Stimulated activated CD4-positive, alpha-beta T cell treated with anti-CD3 and anti-CD28 coated beads, Interleukin-12 subunit alpha, Interleukin-12 subunit beta, amount 100 ng/mL, for 4 hours (primary cell): Measurements from ENCODE around the gene CCDC191.

Experiments used
- DNase-seq: peaks from one replicate; pipeline ENCODE4 v3.0.0-alpha.2; 2020

Gene CCDC191, protein sequence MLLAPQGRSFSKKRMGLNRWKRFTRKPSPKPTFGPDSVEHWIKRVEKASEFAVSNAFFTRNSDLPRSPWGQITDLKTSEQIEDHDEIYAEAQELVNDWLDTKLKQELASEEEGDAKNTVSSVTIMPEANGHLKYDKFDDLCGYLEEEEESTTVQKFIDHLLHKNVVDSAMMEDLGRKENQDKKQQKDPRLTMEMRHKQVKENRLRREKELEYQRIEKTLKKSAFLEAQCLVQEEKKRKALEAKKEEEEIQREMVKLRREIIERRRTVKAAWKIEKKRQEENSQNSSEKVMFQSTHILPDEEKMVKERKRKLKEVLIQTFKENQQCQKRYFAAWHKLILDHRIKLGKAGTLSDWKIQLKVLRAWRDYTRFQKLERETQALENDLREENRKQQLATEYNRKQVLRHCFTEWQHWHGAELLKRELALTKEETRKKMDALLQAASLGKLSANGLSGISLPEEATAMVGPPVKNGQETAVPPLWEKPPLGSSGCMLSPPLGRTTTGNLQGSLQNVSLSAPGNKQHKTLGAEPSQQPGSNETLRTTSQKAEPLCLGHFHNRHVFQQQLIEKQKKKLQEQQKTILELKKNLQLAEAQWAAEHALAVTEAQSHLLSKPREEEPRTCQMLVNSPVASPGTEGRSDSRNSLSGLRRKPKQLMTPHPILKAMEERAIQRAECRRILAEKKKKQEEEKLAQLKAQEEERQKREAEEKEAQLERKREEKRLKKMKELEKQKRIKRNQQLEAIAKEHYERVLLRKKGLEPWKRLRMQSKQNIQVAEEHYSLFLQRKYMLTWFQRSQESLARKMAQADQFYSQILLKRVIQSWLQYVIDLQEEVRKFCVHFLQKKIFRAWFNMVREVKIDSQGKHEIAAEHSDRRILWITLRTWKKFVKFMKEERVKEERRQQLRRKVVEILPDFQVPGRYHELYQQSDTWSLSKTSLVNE

DNA sequence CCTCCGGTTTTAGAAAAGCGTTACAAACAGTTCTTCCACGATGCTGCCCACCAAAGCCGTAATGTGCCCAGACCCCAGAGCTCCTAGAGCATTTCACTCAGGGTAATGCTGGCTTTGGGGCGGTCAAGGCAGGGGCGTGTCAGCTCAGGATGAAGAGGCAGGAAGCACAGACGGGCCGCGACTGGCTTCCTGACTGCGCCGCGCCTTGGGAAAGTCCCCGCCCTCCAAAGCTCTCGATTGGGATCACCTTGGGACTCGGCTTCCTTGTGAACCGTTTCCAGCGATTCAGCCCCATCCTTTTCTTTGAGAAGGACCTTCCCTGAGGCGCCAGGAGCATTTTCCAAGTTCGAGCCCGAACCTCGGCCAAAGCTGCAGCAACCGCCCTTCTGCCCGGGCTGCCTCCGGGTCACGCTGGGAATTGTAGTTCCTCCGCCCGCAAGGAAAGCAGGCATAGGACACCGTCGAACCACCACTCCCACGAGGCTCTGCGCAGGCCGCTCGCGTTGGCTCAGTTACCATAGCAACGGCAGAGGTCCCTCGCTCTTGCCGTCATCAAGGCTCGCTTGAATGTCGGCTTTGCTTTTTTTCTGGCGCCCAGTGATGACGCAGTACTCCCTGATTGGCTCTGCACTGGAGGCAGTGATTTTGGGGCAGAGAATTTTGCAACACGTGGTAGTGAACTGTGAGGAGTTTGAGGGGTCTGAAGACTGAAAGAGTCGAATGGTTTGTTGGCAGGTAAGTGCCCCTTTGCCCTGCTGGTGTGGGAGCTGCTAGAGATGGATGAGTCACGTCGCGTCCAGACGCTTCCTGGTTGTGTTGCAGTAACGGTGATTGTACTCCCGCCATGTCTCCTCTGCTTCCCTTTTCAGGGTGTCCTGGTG lies at the start of gene CCDC191, which contains the start of gene QTRT2:
Gene CCDC191, minus strand, starts transcription at position 397 of the 881 bp plus-strand sequence. Its CDS starts 60 bp downstream, at position 337.
Gene QTRT2, plus strand, starts transcription at position 608 of the 881 bp plus-strand sequence. CDS start 8,521 bp downstream, outside the sequence.
- DNase-seq = peak; percentile 94

DNA sequence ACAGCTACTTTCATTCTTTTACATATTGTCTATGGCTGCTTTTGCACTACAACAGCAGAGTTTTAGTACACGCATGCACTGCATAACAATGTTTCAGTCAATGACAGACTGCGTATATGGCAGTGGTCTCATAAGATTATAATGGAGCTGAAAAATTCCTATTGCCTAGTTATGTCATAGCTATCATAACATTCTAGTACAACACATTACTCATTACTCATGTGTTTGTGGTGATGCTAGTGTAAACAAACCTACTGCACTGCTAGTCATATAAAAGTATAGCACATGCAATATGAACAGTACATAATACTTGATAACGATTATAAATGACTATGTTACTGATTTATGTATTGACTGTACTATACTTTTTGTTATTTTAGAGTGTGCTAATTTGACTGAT lies 48.1 kb upstream of the CCDC191 start:
- no peak for DNase-seq

DNA sequence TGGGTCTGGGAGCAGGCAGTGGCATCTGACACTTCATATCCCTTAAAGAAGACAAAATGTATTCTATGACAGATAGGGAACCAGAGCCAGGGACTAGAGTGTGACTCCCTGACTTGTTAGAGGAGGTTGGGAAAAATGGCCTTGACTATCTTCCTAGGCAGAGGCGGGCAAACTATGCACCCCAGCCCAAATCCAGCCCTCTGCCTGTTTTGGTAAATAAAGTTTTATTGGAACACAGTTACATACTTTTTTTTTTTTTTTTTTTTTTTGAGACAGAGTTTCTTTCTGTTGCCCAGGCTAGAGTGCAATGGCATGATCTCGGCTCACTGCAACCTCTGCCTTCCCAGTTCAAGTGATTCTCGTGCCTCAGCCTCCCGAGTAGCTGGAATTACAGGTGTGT lies 47.5 kb upstream of the CCDC191 start:
- DNase-seq = no peak

DNA sequence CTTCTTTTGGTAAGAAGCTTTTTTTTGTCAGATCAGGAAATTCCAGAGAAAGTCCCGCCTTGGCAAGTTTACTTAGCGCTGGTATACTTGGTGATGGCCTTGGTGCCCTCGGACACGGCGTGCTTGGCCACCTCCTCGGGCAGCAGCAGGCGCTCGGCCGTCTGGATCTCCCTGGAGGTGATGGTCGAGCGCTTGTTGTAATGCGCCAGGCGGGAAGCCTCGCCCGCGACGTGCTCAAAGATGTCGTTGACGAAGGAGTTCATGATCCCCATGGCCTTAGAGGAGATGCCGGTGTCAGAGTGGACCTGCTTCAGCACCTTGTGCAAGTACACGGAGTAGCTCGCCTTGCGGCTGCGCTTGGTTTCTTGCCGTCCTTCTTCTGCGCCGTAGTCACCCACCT lies 46.9 kb upstream of the CCDC191 start:
- DNase-seq = no peak

DNA sequence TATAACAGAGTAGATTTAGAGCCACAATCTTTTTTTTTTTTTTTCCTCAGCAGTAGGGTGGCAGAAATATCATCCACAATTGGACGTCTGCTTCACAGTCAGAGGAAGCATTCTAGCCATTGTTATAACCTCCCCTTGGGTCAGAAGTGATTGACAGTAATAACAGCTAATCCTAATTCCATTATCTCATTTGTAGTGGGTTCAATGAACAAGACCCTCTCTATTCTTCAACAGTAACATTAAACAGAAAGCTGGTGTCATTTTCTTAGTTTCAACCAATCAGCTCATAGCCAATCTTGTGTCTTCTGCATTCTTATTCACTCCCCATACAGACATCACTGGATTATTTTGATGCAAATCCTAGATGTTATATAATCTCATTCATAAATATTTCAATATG lies 44.8 kb upstream of the CCDC191 start:
- no peak for DNase-seq

DNA sequence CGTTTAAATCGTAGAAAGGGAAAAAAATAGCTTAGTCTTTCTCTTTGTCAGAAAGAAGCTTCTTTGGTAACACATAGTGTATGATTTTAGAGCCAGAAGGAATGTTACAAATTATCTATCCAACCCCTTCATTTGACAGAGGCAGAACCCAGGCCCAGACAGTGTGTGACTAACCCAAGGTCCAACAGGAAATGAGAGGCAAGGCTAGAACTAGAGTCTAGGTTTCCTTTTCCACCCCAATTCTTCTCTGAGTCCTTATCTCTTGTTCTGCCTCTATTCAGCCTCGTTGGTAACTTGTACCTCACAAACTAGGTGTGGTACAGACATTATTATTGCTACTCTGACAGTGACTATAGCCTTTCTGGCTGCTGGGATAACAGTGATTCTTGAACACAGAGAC lies 39.5 kb upstream of the CCDC191 start:
- no peak for DNase-seq

DNA sequence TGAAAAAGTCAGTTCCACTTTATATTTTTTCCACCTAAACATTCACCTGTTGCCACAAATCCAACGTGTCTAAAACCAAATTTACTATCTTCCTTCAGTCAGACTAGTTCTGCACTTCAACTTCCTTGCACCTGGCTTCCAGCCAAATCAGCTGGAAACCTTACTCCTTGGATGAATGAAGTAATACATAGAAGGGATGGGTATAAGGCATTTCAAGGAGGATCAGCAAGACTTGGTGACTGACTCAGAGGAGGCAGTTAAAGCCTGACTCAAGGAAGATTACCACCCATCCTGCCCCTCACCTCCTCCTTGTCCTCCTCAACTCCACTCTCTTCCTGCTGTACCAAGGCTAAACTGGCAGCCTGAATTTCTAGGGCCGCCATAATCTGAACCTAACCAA lies 37.3 kb upstream of the CCDC191 start:
- DNase-seq = no peak

DNA sequence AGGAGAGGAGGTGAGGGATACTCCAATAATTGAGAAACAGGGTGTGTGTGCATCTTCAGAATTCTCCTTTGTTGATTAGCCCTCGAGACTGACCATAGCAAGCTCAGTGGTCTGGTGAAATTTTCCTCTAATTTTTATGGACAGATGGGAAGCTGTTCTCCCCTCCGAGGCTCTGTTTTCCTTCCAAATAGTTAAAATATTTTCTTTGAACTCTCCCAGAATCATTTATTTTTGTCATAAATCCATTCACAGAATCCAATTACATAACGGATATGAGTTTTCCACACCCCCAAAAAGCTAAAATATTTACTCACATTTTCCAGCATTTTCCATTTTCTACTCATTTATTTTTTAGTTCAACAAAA lies 36.7 kb upstream of the CCDC191 start:
- DNase-seq = no peak

DNA sequence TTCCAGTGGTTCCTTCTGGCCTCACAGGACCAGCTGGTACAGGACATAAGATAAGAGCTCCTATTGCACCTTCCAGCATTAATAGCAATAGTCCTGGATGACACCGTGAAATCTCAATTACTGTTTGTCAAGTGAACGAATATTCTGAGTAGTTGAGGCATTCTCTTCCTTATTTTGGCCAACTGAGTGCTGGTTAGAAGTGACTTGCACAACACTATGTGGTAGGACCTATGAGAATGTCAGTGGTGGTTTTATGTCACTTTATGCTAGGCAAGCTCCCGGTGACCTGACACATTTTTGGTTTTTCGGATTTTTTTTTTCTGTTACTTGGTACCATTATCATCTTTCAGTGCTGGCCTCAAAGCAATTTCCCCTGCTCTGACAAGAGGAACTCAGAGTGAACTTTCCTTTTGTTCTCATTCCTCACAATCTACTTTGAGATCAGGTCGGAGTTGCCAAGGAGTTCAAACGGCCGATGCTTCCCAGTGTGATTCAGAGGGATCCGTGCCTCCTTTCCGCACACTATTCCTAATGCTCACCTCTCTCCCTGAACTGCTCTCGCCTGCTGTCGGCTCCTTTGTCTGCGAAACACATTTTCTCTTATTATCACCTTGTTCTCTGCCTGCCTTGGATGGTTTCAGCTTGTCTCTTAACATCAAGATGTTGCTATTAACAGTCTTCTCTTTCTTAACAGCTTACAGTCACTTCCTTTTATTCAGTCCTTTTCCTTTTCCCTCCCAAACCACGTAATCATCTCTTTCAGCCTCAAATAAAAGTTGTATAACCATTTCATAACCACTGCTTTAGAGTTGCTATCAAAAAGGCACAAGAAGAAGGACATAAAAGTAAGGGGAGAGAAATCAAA lies 36.1 kb upstream of the CCDC191 start:
- no peak for DNase-seq

DNA sequence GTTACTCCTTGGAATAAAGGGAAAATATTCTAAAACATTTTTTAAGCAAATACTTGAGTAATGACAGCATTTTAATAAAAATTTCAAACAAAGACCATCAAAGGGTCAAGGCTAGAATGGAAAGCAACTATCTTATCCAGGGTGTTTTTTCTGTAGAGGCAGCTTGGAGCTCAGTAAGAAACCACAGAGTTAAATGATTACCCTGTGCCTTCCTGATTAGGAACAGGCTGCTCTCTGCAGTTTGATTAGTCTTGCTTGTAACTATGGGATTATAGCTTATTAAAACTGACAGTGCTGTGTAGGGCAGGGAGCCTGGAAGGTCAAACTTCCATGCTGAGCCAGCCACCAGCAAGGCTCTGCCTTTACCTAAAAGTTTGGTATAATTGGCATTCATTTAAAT lies 33.3 kb upstream of the CCDC191 start:
- no peak for DNase-seq

DNA sequence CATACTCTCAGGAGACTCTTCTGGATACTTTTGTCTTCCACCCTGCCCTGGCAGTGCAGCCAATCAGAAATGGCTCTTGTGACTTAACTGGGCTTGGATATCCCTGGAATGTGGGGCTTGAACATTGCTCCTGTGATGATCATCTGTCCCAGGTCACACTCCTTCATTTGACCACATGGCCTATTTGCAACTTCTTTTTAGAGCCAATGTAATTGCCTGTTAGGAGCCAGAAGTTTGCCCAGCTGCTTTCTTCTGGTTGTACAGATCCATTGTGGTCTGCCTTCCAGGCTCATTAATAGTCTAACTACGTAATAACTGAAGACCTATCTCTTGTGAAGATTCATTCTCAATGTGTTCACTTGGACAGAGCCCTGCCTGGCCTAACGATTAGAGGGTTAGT lies 30.0 kb upstream of the CCDC191 start:
- no peak for DNase-seq

DNA sequence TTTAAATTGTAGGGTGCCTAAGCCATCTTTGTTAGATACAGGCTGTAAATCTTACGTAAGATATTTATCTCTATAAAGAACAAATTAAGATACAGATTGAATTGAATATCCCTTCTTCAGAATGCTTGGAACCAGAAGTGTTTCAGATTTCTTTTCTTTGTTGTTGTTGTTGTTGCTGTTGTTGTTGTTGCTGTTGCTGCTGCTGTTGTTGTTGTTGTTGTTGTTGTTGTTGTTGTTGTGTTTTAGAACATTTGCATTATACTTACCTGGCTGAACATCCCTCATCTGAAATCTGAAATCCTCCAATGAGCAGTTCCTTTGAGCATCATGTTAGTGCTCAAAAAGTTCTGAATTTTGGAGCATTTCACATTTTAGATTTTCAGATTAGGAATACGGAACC lies 26.8 kb upstream of the CCDC191 start:
- DNase-seq = no peak

DNA sequence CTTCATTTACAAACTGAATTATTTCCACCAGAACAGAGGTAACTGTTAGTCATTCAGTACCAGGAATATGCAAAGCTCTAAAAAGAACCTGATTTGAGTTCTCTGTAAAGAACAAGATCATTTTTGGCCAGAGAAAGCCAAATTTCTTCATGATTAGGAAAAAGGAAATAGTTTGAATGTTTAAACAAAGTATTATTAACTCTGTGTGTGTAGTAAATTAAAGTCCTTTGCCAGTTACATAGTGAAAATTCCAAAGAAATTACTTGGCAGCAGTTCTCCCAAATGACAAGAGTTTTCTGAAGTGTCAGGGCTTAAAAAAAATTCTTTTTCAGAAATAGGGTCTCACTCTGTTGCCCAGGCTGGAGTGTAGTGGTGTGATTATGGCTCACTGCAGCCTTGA lies 24.7 kb upstream of the CCDC191 start:
- no peak for DNase-seq

DNA sequence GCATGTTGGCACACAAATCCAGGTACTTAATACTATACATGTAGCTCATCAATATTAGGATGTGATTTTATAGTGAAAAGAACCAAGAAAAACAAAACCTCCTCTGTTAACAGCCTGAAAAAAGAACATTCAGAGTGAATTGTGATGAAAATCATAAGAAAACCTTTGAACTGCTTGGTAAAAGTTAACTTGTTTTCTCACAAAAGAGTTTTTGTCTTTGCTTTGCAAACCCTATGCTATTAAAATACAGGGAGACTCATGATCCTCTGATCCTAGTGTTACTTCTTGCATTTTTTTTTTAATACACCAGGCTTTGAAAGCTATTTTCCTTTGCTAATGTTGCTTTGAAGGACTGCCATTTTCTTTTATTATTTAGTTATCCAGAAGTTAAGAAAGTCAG lies 23.9 kb upstream of the CCDC191 start:
- no peak for DNase-seq

DNA sequence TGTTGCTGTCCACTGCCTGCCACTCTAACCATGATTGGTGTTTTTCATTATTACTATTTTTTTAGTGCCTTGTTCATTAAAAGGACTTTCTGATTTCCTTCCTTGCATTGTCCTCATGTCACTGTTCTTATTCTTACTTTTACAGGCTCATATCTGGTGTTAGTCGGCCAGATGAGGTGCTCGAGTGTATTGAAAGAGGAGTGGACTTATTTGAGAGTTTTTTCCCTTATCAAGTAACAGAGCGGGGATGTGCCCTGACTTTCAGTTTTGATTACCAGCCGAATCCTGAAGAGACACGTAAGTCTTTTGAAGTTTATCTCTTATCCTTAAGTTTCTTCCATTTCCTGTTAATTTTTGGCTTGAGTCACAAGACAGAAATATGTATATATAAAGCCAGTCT lies 23.4 kb upstream of the CCDC191 start:
- no peak for DNase-seq

DNA sequence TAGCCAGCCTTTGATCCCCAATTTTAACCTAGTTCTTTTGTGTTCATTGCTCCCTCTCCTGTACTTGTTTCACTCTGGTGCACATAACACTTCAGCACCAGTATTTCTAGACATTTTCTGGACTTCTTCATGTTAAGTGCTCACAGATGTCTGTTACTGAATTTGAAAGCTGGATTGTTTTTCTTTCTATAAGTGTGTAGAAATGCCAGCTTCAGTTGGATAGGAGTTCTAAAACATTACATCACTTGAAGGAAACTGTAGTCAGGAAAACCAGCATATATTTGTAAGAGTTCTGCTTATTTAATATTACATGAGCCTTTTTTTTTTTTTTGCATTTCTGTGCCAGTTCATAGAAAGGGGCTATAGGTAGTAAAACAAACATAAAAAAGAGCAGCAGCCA lies 21.8 kb upstream of the CCDC191 start:
- DNase-seq = no peak

DNA sequence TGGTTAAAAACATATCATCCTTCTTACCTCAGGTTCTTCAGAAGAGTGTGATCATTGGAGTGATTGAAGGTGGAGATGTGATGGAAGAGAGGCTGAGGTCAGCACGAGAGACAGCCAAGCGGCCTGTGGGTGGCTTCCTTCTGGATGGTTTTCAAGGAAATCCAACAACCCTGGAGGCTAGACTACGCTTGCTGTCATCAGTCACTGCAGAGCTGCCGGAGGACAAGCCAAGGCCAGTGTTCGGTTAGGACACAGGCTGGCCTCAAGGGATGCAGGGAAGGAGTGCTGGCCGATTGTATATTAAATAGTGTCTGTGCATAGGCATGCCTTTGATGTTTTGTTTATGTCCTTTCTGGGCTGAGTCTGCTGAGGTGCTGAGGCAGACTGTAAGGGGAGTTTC lies 20.4 kb upstream of the CCDC191 start:
- DNase-seq = no peak

DNA sequence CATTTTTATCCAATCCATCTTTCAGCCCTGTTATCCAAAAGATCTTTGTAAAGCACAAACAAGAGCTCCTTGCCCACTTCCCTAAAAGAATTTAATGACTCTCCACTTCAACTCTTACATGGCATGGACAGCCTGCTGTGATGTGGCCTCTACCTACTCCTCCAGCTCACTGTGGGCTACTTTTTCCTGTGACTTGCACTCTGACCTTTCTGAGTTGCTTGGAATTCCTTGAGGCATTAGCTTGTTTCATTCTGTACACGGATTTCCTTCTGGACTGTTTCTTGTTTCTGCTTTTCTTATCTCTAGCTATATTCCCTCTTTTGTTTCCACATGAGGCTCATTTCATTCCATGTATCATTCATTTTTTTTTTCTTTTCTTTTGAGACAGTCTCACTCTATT lies 15.5 kb upstream of the CCDC191 start:
- DNase-seq = no peak

DNA sequence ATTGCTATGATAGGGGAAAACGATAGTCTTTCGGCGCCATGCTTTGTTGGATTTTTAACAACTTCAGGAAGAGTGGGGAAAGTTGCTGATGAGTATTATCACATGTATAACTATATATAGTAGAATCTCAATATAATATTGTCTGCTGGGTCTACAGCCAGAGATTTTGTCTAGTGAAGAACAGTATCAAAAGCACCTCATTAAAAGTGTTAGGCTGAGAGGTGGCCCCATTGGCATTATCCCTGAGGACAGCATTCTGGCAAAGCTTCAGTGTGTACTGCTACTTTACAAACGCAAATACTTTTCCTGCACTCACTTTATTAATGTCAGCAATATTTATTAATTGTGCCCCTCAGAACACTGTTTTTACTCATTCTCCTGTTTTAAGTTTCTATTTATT lies 12.0 kb upstream of the CCDC191 start:
- DNase-seq = no peak

DNA sequence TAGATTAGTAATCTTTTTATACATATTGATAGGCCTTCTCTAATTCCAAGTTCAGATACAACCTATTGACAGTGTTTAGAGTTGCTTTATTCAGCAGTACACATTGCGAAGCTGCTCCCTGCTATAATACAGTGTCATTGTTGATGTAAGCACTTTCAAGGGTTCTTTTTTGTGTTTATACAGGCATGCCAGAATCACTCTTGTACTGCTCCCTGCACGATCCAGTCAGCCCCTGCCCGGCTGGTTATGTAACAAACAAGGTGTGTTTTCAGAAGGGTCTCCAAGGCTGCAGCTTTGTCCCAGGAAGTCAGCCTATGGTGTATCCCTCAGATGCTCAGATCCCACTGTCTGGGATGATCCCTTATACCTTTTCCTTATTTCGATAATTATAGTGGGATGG lies 11.5 kb upstream of the CCDC191 start:
- no peak for DNase-seq

DNA sequence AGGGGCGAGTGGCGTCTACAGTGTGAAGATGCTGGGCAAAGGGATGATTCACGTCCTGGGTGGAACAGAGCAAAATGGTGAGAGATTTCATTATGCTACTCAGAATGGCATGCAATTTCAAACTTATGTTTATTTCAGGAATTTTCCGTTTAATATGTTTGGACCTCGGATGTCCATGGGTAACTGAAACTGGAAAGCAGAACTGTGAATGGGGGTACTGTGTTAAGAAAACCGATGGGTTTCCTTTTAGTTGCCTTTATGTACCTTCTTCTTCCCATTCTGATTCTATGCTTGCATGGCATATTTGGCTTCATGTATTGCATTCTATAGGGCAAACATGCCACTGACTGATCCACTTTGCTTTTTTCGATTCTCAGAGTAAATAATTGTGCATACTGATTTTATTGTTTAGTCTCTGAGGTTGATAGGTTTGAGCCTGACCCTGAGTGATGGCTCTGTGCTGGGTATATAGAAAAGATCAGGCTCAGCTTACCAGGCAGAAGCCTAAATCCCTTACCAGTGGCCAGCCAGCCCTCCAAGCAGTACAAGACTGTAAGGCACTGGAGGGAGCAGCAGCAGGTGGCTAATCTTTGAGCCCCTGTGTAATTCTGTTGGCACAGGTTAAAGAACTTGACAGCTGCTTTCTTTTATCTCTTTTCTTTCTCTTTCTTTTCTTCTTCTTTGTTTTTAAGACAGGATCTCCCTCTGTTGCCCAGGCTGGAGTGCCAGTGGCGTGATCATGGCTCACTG lies 4.8 kb upstream of the CCDC191 start:
- DNase-seq = no peak
